T-cell (primary cell): ENCODE results near the gene EIF4A3. TPM values are rescaled to one million over a fixed set of nuclear protein-coding genes. Genes with fewer than 3 reads are reported as not detected.

Experiments
- ATAC-seq, 4 experiments: fragments of 200-7000 bp in 3 of 4; fragments of 150-1000 bp in 1 of 4; cut with Tn5 transposase; replicated peaks in 1 of 4; 1 replicate in 3 of 4; 2 replicates in 1 of 4; pipeline ENCODE4 v1.10.0; 2021; ENCODE audit warnings: moderate library complexity in 3 of 4, mild to moderate bottlenecking in 2 of 4, moderate number of reproducible peaks in 1 of 4
- CTCF ChIA-PET, 2 donors: fragments of 300-600 bp; sonication (Branson Sonifier 250); formaldehyde crosslinking; loops; one replicate each; lab custom pipeline; 2022; ENCODE audit warnings: antibody characterized with exemption in 2 of 2; lab: Charles Lee
- POLR2A ChIA-PET, 2 donors: fragments of 300-600 bp; sonication (Branson Sonifier 250); formaldehyde crosslinking; loops; one replicate each; lab custom pipeline; 2022; ENCODE audit warnings: antibody characterized with exemption in 2 of 2; lab: Charles Lee
- DNase-seq, 35 experiments: peaks; one replicate each; pipeline versions ENCODE4 v3.0.0 to v3.0.0-alpha.2; 2013 to 2023
- H3K27ac ChIP-seq: one replicate; pipeline ENCODE4 v1.5.1; 2013; ENCODE audit warnings: low read length
- H3K27me3 ChIP-seq, 2 experiments: replicated peaks in 1 of 2; 1 replicate in 1 of 2; 2 replicates in 1 of 2; pipeline versions ENCODE4 v1.6.1 to v1.7.0; 2013; ENCODE audit warnings: low read length in 1 of 2, mixed read lengths in 1 of 2; ENCODE audit not compliant: control insufficient read depth in 2 of 2, insufficient read depth in 2 of 2; ENCODE audit errors: extremely low read depth in 1 of 2
- H3K36me3 ChIP-seq, 2 donors: 1 replicate in 1 of 2; 2 replicates in 1 of 2; pipeline versions ENCODE4 v1.6.1 to v1.7.0; 2013; ENCODE audit warnings: low read length in 1 of 2; ENCODE audit not compliant: control insufficient read depth in 2 of 2, insufficient read depth in 1 of 2; ENCODE audit errors: extremely low read depth in 1 of 2
- H3K4me1 ChIP-seq, 2 experiments: 1 replicate in 1 of 2; 2 replicates in 1 of 2; pipeline versions ENCODE4 v1.6.1 to v1.7.0; 2013; ENCODE audit warnings: low read length in 2 of 2, mixed read lengths in 1 of 2; ENCODE audit not compliant: insufficient read depth in 2 of 2, control insufficient read depth in 1 of 2; ENCODE audit errors: extremely low read depth in 1 of 2
- H3K4me3 ChIP-seq, 2 donors: 1 replicate in 1 of 2; 2 replicates in 1 of 2; pipeline versions ENCODE4 v1.5.1 to v1.7.0; 2013; ENCODE audit warnings: mild to moderate bottlenecking in 2 of 2, low read length in 1 of 2, moderate library complexity in 1 of 2; ENCODE audit not compliant: control insufficient read depth in 1 of 2; ENCODE audit errors: extremely low read depth in 1 of 2
- H3K9me3 ChIP-seq: 2 replicates; pipeline ENCODE4 v1.7.0; 2013
- H3K27ac Mint-ChIP-seq, 2 donors: one replicate each; pipeline ENCODE4 v1.8.0; 2020 to 2021; ENCODE audit warnings: mild to moderate bottlenecking in 2 of 2, mixed read lengths in 2 of 2
- H3K27me3 Mint-ChIP-seq, 2 donors: one replicate each; pipeline ENCODE4 v1.8.0; 2021 to 2022; ENCODE audit warnings: mixed read lengths in 2 of 2
- H3K36me3 Mint-ChIP-seq: one replicate; pipeline ENCODE4 v1.8.0; 2021; ENCODE audit warnings: mixed read lengths
- H3K4me1 Mint-ChIP-seq, 3 donors: one replicate each; pipeline ENCODE4 v1.8.0; 2020 to 2022; ENCODE audit warnings: mixed read lengths in 3 of 3, mild to moderate bottlenecking in 1 of 3
- H3K4me3 Mint-ChIP-seq, 3 donors: one replicate each; pipeline ENCODE4 v1.8.0; 2020 to 2022; ENCODE audit warnings: mild to moderate bottlenecking in 3 of 3, mixed read lengths in 3 of 3, moderate library complexity in 3 of 3
- H3K9me3 Mint-ChIP-seq, 3 donors: one replicate each; pipeline ENCODE4 v1.8.0; 2020 to 2022; ENCODE audit warnings: mixed read lengths in 3 of 3
- WGBS: methylation state at CpG from one replicate; pipeline ENCODE4 v1.1.5; 2013; ENCODE audit warnings: missing lambda C conversion rate; ENCODE audit not compliant: insufficient coverage; 5-methylcytosine and 5-hydroxymethylcytosine counted together
- total RNA-seq, 35 experiments: library from RNA in 6 of 35; stranded (reverse) in 6 of 35; fragments of 120-200 nt in 1 of 35; gene quantifications; one replicate each; pipeline versions ENCODE4 v1.2.1 to v1.2.4 and lab custom pipeline; 2013 to 2026

Gene EIF4A3
- total RNA-seq, 5 donors from 2014 or later (not counting 1 experiment from before 2014, with no cell fraction given) = 70.1 to 105 (median 71.4) TPM

- 76% methylated on average over 25 of the region's 26 CpGs for WGBS
- Mint-ChIP-seq H3K27me3 (peaks cover 0 to 2% of the 10 kb centered on the region in 2 donors), H3K4me1 (no peaks in the 10 kb centered on the region), H3K36me3 (no peaks in the 10 kb centered on the region), H3K27ac (no peak overlapping the region), H3K4me3 (no peak overlapping the region), H3K9me3 (no peaks in the 10 kb centered on the region)
- no peaks in the 10 kb centered on the region for H3K36me3 ChIP-seq
- ChIA-PET POLR2A (no interaction called here), CTCF (no interaction called here)
- DNase-seq = no peak
- no peaks in the 10 kb centered on the region for H3K4me1 ChIP-seq
- no peak for ATAC-seq
- no peaks in the 10 kb centered on the region for H3K9me3 ChIP-seq
- peaks cover 0 to 41% of the 10 kb centered on the region in 2 experiments for H3K27me3 ChIP-seq
- no peak overlapping the region for H3K27ac ChIP-seq
- H3K4me3 ChIP-seq = no peak overlapping the region
Observed at GRCh38 chr17:80183581-80184422, 36.9 kb upstream of the EIF4A3 start.

GRCh38 chr17:80182845-80183223 is 35.9 kb upstream of the EIF4A3 start:
- H3K4me1 ChIP-seq = no peaks in the 10 kb centered on the region
- CTCF ChIA-PET = interaction anchor here in 1 of 2 donors (1.0 kb wide), 1 partner anchor 81 kb away, joined by 5 read pairs; the partner anchor contains the start of gene GAA
- Mint-ChIP-seq H3K4me3 (no peak overlapping the region), H3K4me1 (no peaks in the 10 kb centered on the region), H3K27me3 (peaks cover 0 to 3% of the 10 kb centered on the region in 2 donors), H3K27ac (no peak overlapping the region), H3K36me3 (no peaks in the 10 kb centered on the region), H3K9me3 (no peaks in the 10 kb centered on the region)
- H3K9me3 ChIP-seq = no peaks in the 10 kb centered on the region
- no peak overlapping the region for H3K27ac ChIP-seq
- ATAC-seq (no peak), DNase-seq (no peak)
- POLR2A ChIA-PET = no interaction called here
- H3K4me3 ChIP-seq = no peak overlapping the region
- H3K27me3 ChIP-seq = peaks cover 0 to 36% of the 10 kb centered on the region in 2 experiments
- H3K36me3 ChIP-seq = no peaks in the 10 kb centered on the region
- WGBS = 97% methylated on average over 8 of the region's 12 CpGs

- H3K36me3 Mint-ChIP-seq = no peaks in the 10 kb centered on the region
- 91% methylated on average over 23 of the region's 30 CpGs for WGBS
- POLR2A ChIA-PET = no interaction called here
- Histone ChIP-seq H3K4me3 (no peak overlapping the region), H3K9me3 (no peaks in the 10 kb centered on the region), H3K27me3 (peaks cover 0 to 32% of the 10 kb centered on the region in 2 experiments), H3K4me1 (no peaks in the 10 kb centered on the region), H3K36me3 (no peaks in the 10 kb centered on the region), H3K27ac (no peak overlapping the region)
- ATAC-seq (no peak), DNase-seq (no peak)
- H3K27ac Mint-ChIP-seq = no peak overlapping the region
- H3K9me3 Mint-ChIP-seq = no peaks in the 10 kb centered on the region
- no peak overlapping the region for H3K4me3 Mint-ChIP-seq
- CTCF ChIA-PET = interaction anchor here in 1 of 2 donors (1.0 kb wide), 1 partner anchor 81 kb away, joined by 5 read pairs; the partner anchor contains the start of gene GAA
- H3K4me1 Mint-ChIP-seq = no peaks in the 10 kb centered on the region
- peaks cover 0 to 3% of the 10 kb centered on the region in 2 donors for H3K27me3 Mint-ChIP-seq
Observed at GRCh38 chr17:80182118-80182844, 35.4 kb upstream of the EIF4A3 start.

GRCh38 chr17:80181431-80181830 is 34.5 kb upstream of the EIF4A3 start:
- Mint-ChIP-seq H3K27me3 (peaks cover 0 to 3% of the 10 kb centered on the region in 2 donors), H3K27ac (no peak overlapping the region), H3K9me3 (no peaks in the 10 kb centered on the region), H3K4me3 (no peak overlapping the region), H3K36me3 (no peaks in the 10 kb centered on the region), H3K4me1 (no peaks in the 10 kb centered on the region)
- ATAC-seq = no peak
- H3K4me3 ChIP-seq = no peak overlapping the region
- 88% methylated on average over 16 of the region's 17 CpGs for WGBS
- DNase-seq = no peak
- no peaks in the 10 kb centered on the region for H3K4me1 ChIP-seq
- no peaks in the 10 kb centered on the region for H3K36me3 ChIP-seq
- peaks cover 0 to 36% of the 10 kb centered on the region in 2 experiments for H3K27me3 ChIP-seq
- H3K9me3 ChIP-seq = no peaks in the 10 kb centered on the region
- POLR2A ChIA-PET = interaction anchor here in 1 of 2 donors (0.6 kb wide), 1 partner anchor 17 kb away, joined by 3 read pairs; no protein-coding TSS in a partner anchor
- CTCF ChIA-PET = no interaction called here
- H3K27ac ChIP-seq = no peak overlapping the region

GRCh38 chr17:80180192-80180591 is 33.3 kb upstream of the EIF4A3 start:
- Histone ChIP-seq H3K27ac (no peak overlapping the region), H3K4me1 (no peaks in the 10 kb centered on the region), H3K9me3 (no peaks in the 10 kb centered on the region), H3K4me3 (no peak overlapping the region), H3K27me3 (peaks cover 0 to 43% of the 10 kb centered on the region in 2 experiments), H3K36me3 (no peaks in the 10 kb centered on the region)
- Mint-ChIP-seq H3K27me3 (peaks cover 0 to 3% of the 10 kb centered on the region in 2 donors), H3K4me1 (no peaks in the 10 kb centered on the region), H3K27ac (no peak overlapping the region), H3K9me3 (no peaks in the 10 kb centered on the region), H3K36me3 (no peaks in the 10 kb centered on the region), H3K4me3 (no peak overlapping the region)
- ChIA-PET POLR2A (no interaction called here), CTCF (no interaction called here)
- WGBS = 87% methylated on average over 14 of the region's 14 CpGs
- no peak for ATAC-seq
- no peak for DNase-seq

- Mint-ChIP-seq H3K4me1 (no peaks in the 10 kb centered on the region), H3K4me3 (no peak overlapping the region), H3K27ac (no peak overlapping the region), H3K9me3 (no peaks in the 10 kb centered on the region), H3K36me3 (no peaks in the 10 kb centered on the region), H3K27me3 (peaks cover 0 to 3% of the 10 kb centered on the region in 2 donors)
- ATAC-seq (no peak), DNase-seq (no peak)
- H3K4me1 ChIP-seq = no peaks in the 10 kb centered on the region
- CTCF ChIA-PET = interaction anchor here in 1 of 2 donors (0.9 kb wide), 1 partner anchor 18 kb away, joined by 4 read pairs; no protein-coding TSS in a partner anchor
- 88% methylated on average over 17 of the region's 21 CpGs for whole genome bisulfite sequencing
- no peaks in the 10 kb centered on the region for H3K36me3 ChIP-seq
- no peak overlapping the region for H3K27ac ChIP-seq
- H3K4me3 ChIP-seq = no peak overlapping the region
- peaks cover 0 to 43% of the 10 kb centered on the region in 2 experiments for H3K27me3 ChIP-seq
- POLR2A ChIA-PET = no interaction called here
- no peaks in the 10 kb centered on the region for H3K9me3 ChIP-seq
Observed at GRCh38 chr17:80177986-80178595, 31.2 kb upstream of the EIF4A3 start.
